Right atrium auricular region (tissue), 2 donors: ENCODE results near the gene RHBDF1. TPM values are rescaled to one million over a fixed set of nuclear protein-coding genes. Genes with fewer than 3 reads are reported as not detected.
"Not testable (repeated sequence)": the region's sequence is repeated elsewhere in the genome, so short reads cannot be mapped to it uniquely, and the experiment has no call there.

ENCODE experiments used
- DNase-seq: peaks from one replicate; pipeline ENCODE4 v3.0.0-alpha.2; 2019; ENCODE audit warnings: low spot score
- H3K27ac ChIP-seq, 2 donors: fragments of 200-600 bp; sonication (generic); 1 replicate in 1 of 2; 2 replicates in 1 of 2; pipeline ENCODE4 v1.5.1; 2016 to 2019
- H3K27me3 ChIP-seq, 2 donors: fragments of 200-600 bp; sonication (generic); one replicate each; pipeline versions ENCODE4 v1.5.1 to v1.6.0; 2017 to 2019
- H3K36me3 ChIP-seq: fragments of 200-600 bp; sonication (generic); one replicate; pipeline ENCODE4 v1.5.1; 2016
- H3K4me1 ChIP-seq, 2 donors: fragments of 200-600 bp; sonication (generic); one replicate each; pipeline versions ENCODE4 v1.5.1 to v1.6.0; 2017 to 2019
- H3K4me3 ChIP-seq, 2 donors: fragments of 200-600 bp; sonication (generic); 1 replicate in 1 of 2; 2 replicates in 1 of 2; pipeline ENCODE4 v1.5.1; 2017 to 2019; ENCODE audit warnings: mild to moderate bottlenecking in 1 of 2, moderate library complexity in 1 of 2
- H3K9me3 ChIP-seq, 2 donors: fragments of 200-600 bp; sonication (generic); one replicate each; pipeline ENCODE4 v1.5.1; 2019
- total RNA-seq, 2 donors: library from RNA; depleted of rRNA; stranded (reverse); fragments of >200 nt; gene quantifications; one replicate each; pipeline ENCODE4 v1.1.0, GENCODE V29; 2016
- TF ChIP-seq, protein P1 (sequence below), 2 donors: fragments of 200-600 bp; sonication (generic); IDR thresholded peaks; one replicate each; pipeline ENCODE4 v1.5.1; 2019; ENCODE audit warnings: antibody characterized with exemption in 2 of 2

The RHBDF1 gene
- total RNA-seq, 2 donors from 2014 or later = 12.0 to 25.4 TPM

GRCh38 chr16:38941-39892 is 33.2 kb downstream of the RHBDF1 start:
- no peaks in the 10 kb centered on the region for H3K36me3 ChIP-seq
- no peak overlapping the region for H3K27ac ChIP-seq
- DNase-seq = no peak
- H3K9me3 ChIP-seq = no peaks in the 10 kb centered on the region
- H3K4me3 ChIP-seq = no peak overlapping the region
- TF ChIP-seq, protein P1, sequence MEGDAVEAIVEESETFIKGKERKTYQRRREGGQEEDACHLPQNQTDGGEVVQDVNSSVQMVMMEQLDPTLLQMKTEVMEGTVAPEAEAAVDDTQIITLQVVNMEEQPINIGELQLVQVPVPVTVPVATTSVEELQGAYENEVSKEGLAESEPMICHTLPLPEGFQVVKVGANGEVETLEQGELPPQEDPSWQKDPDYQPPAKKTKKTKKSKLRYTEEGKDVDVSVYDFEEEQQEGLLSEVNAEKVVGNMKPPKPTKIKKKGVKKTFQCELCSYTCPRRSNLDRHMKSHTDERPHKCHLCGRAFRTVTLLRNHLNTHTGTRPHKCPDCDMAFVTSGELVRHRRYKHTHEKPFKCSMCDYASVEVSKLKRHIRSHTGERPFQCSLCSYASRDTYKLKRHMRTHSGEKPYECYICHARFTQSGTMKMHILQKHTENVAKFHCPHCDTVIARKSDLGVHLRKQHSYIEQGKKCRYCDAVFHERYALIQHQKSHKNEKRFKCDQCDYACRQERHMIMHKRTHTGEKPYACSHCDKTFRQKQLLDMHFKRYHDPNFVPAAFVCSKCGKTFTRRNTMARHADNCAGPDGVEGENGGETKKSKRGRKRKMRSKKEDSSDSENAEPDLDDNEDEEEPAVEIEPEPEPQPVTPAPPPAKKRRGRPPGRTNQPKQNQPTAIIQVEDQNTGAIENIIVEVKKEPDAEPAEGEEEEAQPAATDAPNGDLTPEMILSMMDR (IDR thresholded peaks at IDR 0.05) = no peak
- no peaks in the 10 kb centered on the region for H3K27me3 ChIP-seq
- no peaks in the 10 kb centered on the region for H3K4me1 ChIP-seq

- not testable (repeated sequence) for H3K36me3 ChIP-seq, H3K27ac ChIP-seq, DNase-seq, H3K4me1 ChIP-seq, H3K9me3 ChIP-seq, H3K27me3 ChIP-seq, H3K4me3 ChIP-seq
Measured at GRCh38 chr16:38206-38605, 34.2 kb downstream of the RHBDF1 start.

DNA sequence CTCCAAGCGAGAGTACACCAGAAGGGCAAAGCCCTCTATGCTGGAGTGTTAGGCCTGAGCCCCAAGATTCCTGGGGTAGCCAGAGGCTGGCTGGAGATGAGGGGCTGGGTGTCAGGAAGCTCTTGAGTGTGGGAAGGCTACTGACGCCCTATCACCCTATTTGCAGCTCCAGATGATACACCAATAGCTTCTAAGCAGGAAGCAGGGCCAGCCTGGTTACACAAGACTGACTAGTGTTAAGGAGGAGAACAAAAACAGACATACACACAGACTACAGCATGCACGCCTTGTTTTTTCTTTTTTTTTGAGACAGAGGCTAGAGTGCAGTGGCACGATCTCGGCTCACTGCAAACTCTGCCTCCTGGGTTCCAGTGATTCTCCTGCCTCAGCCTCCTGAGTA is 34.9 kb downstream of the RHBDF1 start:
- Histone ChIP-seq H3K27ac (no peak overlapping the region), H3K4me1 (no peaks in the 10 kb centered on the region), H3K27me3 (no peaks in the 10 kb centered on the region), H3K36me3 (no peaks in the 10 kb centered on the region), H3K9me3 (no peaks in the 10 kb centered on the region), H3K4me3 (no peak overlapping the region)
- DNase-seq = no peak
- TF ChIP-seq, protein P1 (IDR thresholded peaks at IDR 0.05) = no peak

GRCh38 chr16:36336-36984 is 36.0 kb downstream of the RHBDF1 start:
- no peak overlapping the region for H3K4me3 ChIP-seq
- no peak overlapping the region for H3K27ac ChIP-seq
- H3K27me3 ChIP-seq = no peaks in the 10 kb centered on the region
- H3K36me3 ChIP-seq = no peaks in the 10 kb centered on the region
- TF ChIP-seq, protein P1 (IDR thresholded peaks at IDR 0.05) = no peak
- no peak for DNase-seq
- H3K4me1 ChIP-seq = no peaks in the 10 kb centered on the region
- H3K9me3 ChIP-seq = no peaks in the 10 kb centered on the region

DNA sequence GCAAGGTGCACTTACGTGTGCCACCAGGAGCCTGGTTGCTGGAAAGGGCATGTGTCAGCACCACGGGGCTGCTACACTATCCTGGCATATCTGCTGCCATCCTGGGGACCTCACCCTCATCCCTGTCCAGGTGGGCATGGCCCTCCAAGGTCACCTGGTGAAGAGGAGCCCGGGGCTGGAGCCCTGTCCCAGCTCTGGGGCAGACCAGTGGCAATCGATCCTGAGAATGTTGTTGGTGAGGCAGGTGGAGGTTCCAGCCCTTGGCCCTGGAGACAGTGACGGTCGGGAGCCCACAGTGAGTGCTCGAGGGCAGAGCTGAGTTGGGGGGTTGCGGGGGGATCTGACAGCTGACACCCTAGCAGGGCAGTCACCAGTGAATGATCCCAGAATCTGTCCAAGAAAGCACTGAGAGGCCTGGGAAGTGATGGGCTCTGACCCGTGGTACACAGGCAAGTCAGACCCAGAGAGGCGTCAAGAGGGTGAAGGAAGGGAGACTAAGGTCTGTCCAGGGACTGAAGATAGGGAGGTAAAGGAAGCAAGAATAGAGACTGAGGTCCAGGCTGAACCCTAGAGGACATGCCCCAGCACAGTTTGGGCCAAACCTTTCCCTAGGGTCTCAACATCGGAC is 36.6 kb downstream of the RHBDF1 start:
- TF ChIP-seq, protein P1 (IDR thresholded peaks at IDR 0.05) = no peak
- H3K4me1 ChIP-seq = no peaks in the 10 kb centered on the region
- no peaks in the 10 kb centered on the region for H3K36me3 ChIP-seq
- no peak for DNase-seq
- no peaks in the 10 kb centered on the region for H3K9me3 ChIP-seq
- H3K27me3 ChIP-seq = no peaks in the 10 kb centered on the region
- no peak overlapping the region for H3K4me3 ChIP-seq
- H3K27ac ChIP-seq = no peak overlapping the region
